Liver (tissue), 3 donors: ENCODE results near the gene PHIP.

Experiments
- CTCF ChIP-seq: fragments of 150-350 bp; IDR thresholded peaks from 2 replicates; pipeline ENCODE4 v1.5.1; 2017; ENCODE audit warnings: improper control_type of control experiment, low read depth, low read length; ENCODE audit not compliant: missing input control
- EGR1 ChIP-seq, 2 donors: IDR thresholded peaks; 2 replicates each; pipeline ENCODE4 v1.6.1; 2016 to 2018; ENCODE audit warnings: antibody characterized with exemption in 2 of 2, low read depth in 2 of 2
- FOXA1 ChIP-seq: IDR thresholded peaks from 2 replicates; pipeline ENCODE4 v1.6.1; 2016; ENCODE audit warnings: antibody characterized with exemption
- GABPA ChIP-seq, 2 donors: IDR thresholded peaks in 1 of 2; conservative IDR thresholded peaks in 1 of 2; 2 replicates each; pipeline ENCODE4 v1.6.1; 2016; ENCODE audit warnings: antibody characterized with exemption in 2 of 2, mild to moderate bottlenecking in 1 of 2, moderate library complexity in 1 of 2
- JUND ChIP-seq, 2 donors: IDR thresholded peaks; 2 replicates each; pipeline ENCODE4 v1.6.1; 2016; ENCODE audit warnings: antibody characterized with exemption in 2 of 2
- MAX ChIP-seq: IDR thresholded peaks from 2 replicates; pipeline ENCODE4 v1.6.1; 2016; ENCODE audit warnings: antibody characterized with exemption
- NR2F2 ChIP-seq: IDR thresholded peaks from 2 replicates; pipeline ENCODE4 v1.6.1; 2016; ENCODE audit warnings: antibody characterized with exemption
- RAD21 ChIP-seq, 2 donors: IDR thresholded peaks; 2 replicates each; pipeline ENCODE4 v1.6.1; 2016; ENCODE audit warnings: antibody characterized with exemption in 2 of 2, mild to moderate bottlenecking in 2 of 2
- SP1 ChIP-seq: IDR thresholded peaks from 2 replicates; pipeline ENCODE4 v1.6.1; 2018; ENCODE audit warnings: antibody characterized with exemption, mild to moderate bottlenecking
- TAF1 ChIP-seq: conservative IDR thresholded peaks from 2 replicates; pipeline ENCODE4 v1.6.1; 2016; ENCODE audit warnings: antibody characterized with exemption, mild to moderate bottlenecking
- YY1 ChIP-seq: IDR thresholded peaks from 2 replicates; pipeline ENCODE4 v1.6.1; 2016; ENCODE audit warnings: antibody characterized with exemption, mild to moderate bottlenecking
- TF ChIP-seq, protein P1 (sequence below): IDR thresholded peaks from 2 replicates; pipeline ENCODE4 v1.6.1; 2016; ENCODE audit warnings: antibody characterized with exemption, mild to moderate bottlenecking
- TF ChIP-seq, protein P2 (sequence below): IDR thresholded peaks from 2 replicates; pipeline ENCODE4 v1.6.1; 2016; ENCODE audit warnings: antibody characterized with exemption
- donor health status: healthy.
- donor health status: healthy.

- TF ChIP-seq CTCF (no peak), SP1 (no peak), JUND (IDR thresholded peaks at IDR 0.05) (no peak), MAX (no peak), RAD21 (IDR thresholded peaks at IDR 0.05) (no peak), TAF1 (no peak), NR2F2 (no peak), GABPA (IDR thresholded peaks at IDR 0.05 in 1 of 2, conservative IDR thresholded peaks at IDR 0.05 in 1 of 2) (no peak), FOXA1 (no peak), EGR1 (IDR thresholded peaks at IDR 0.05; ENCODE audit: low read depth in 2 of 2) (no peak), YY1 (no peak)
- TF ChIP-seq, protein P1, sequence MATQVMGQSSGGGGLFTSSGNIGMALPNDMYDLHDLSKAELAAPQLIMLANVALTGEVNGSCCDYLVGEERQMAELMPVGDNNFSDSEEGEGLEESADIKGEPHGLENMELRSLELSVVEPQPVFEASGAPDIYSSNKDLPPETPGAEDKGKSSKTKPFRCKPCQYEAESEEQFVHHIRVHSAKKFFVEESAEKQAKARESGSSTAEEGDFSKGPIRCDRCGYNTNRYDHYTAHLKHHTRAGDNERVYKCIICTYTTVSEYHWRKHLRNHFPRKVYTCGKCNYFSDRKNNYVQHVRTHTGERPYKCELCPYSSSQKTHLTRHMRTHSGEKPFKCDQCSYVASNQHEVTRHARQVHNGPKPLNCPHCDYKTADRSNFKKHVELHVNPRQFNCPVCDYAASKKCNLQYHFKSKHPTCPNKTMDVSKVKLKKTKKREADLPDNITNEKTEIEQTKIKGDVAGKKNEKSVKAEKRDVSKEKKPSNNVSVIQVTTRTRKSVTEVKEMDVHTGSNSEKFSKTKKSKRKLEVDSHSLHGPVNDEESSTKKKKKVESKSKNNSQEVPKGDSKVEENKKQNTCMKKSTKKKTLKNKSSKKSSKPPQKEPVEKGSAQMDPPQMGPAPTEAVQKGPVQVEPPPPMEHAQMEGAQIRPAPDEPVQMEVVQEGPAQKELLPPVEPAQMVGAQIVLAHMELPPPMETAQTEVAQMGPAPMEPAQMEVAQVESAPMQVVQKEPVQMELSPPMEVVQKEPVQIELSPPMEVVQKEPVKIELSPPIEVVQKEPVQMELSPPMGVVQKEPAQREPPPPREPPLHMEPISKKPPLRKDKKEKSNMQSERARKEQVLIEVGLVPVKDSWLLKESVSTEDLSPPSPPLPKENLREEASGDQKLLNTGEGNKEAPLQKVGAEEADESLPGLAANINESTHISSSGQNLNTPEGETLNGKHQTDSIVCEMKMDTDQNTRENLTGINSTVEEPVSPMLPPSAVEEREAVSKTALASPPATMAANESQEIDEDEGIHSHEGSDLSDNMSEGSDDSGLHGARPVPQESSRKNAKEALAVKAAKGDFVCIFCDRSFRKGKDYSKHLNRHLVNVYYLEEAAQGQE, result no peak
- TF ChIP-seq, protein P2, sequence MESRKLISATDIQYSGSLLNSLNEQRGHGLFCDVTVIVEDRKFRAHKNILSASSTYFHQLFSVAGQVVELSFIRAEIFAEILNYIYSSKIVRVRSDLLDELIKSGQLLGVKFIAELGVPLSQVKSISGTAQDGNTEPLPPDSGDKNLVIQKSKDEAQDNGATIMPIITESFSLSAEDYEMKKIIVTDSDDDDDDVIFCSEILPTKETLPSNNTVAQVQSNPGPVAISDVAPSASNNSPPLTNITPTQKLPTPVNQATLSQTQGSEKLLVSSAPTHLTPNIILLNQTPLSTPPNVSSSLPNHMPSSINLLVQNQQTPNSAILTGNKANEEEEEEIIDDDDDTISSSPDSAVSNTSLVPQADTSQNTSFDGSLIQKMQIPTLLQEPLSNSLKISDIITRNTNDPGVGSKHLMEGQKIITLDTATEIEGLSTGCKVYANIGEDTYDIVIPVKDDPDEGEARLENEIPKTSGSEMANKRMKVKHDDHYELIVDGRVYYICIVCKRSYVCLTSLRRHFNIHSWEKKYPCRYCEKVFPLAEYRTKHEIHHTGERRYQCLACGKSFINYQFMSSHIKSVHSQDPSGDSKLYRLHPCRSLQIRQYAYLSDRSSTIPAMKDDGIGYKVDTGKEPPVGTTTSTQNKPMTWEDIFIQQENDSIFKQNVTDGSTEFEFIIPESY, result no peak
Observed at GRCh38 chr6:79081663-79082062, 3.6 kb upstream of the PHIP start.
